OCI-LY1 (cell line): ENCODE data around the gene RAB2B.

Experiments used
- H2AFZ ChIP-seq: fragments of 200-600 bp; sonication (generic), shearing (Covaris generic); 2 replicates; pipeline ENCODE4 v1.6.0; 2014; ENCODE audit warnings: antibody characterized with exemption, mild to moderate bottlenecking, low read length
- H3F3A ChIP-seq: fragments of 200-600 bp; sonication (generic), shearing (Covaris generic); 2 replicates; pipeline ENCODE4 v1.6.0; 2014; ENCODE audit warnings: mild to moderate bottlenecking, antibody characterized with exemption, low read length, moderate library complexity; ENCODE audit not compliant: insufficient read depth
- H3K27ac ChIP-seq: fragments of 200-600 bp; sonication (generic); 2 replicates; pipeline ENCODE4 v1.5.1; 2014; ENCODE audit warnings: low read length, mixed run types, mild to moderate bottlenecking, low read depth; ENCODE audit not compliant: poor library complexity, severe bottlenecking
- H3K27me3 ChIP-seq: fragments of 200-600 bp; sonication (generic); 2 replicates; pipeline ENCODE4 v1.6.0; 2014; ENCODE audit warnings: antibody characterized with exemption, mild to moderate bottlenecking, low read length, moderate library complexity; ENCODE audit not compliant: insufficient read depth
- H3K36me3 ChIP-seq: fragments of 200-600 bp; sonication (generic); 2 replicates; pipeline ENCODE4 v1.6.1; 2014; ENCODE audit warnings: mild to moderate bottlenecking, antibody characterized with exemption, low read length, moderate library complexity, mixed read lengths; ENCODE audit not compliant: insufficient read depth
- H3K4me1 ChIP-seq: fragments of 200-600 bp; sonication (generic); 2 replicates; pipeline ENCODE4 v1.5.1; 2014; ENCODE audit warnings: mild to moderate bottlenecking, low read length, moderate library complexity; ENCODE audit not compliant: insufficient read depth, severe bottlenecking
- H3K4me2 ChIP-seq: fragments of 200-600 bp; sonication (generic), shearing (Covaris generic); 2 replicates; pipeline ENCODE4 v1.6.1; 2014; ENCODE audit warnings: low read length
- H3K4me3 ChIP-seq: fragments of 200-600 bp; sonication (generic); 2 replicates; pipeline ENCODE4 v1.5.1; 2014; ENCODE audit warnings: low read length, low read depth, mild to moderate bottlenecking, mixed read lengths; ENCODE audit not compliant: poor library complexity, severe bottlenecking
- H3K79me2 ChIP-seq: fragments of 200-600 bp; shearing (Covaris generic); 2 replicates; pipeline ENCODE4 v1.6.1; 2016; ENCODE audit warnings: mixed run types, low read length, mixed read lengths; ENCODE audit not compliant: insufficient read depth
- H3K9ac ChIP-seq: fragments of 200-600 bp; sonication (generic), shearing (Covaris generic); 2 replicates; pipeline ENCODE4 v1.6.1; 2014; ENCODE audit warnings: mild to moderate bottlenecking, low read length, mixed read lengths
- H3K9me2 ChIP-seq: fragments of 200-600 bp; sonication (generic), shearing (Covaris generic); 2 replicates; pipeline ENCODE4 v1.6.1; 2014; ENCODE audit warnings: low read depth, mild to moderate bottlenecking, low read length, mixed read lengths
- H3K9me3 ChIP-seq: fragments of 200-600 bp; shearing (Covaris generic); 2 replicates; pipeline ENCODE4 v1.6.1; 2014; ENCODE audit warnings: low read length, mixed read lengths
- H4K20me1 ChIP-seq: fragments of 200-600 bp; sonication (generic), shearing (Covaris generic); 2 replicates; pipeline ENCODE4 v1.6.0; 2016; ENCODE audit warnings: mild to moderate bottlenecking, low read length; ENCODE audit not compliant: insufficient read depth
- CTCF ChIP-seq: fragments of 200-600 bp; sonication (generic), shearing (Covaris generic); IDR thresholded peaks from 2 replicates; pipeline ENCODE4 v1.5.1; 2017; ENCODE audit warnings: mild to moderate bottlenecking, antibody characterized with exemption, low read length, moderate library complexity, mixed read lengths
- EZH2 ChIP-seq: fragments of 200-600 bp; sonication (generic), shearing (Covaris generic); IDR thresholded peaks from 2 replicates; pipeline ENCODE4 v1.8.0; 2017; ENCODE audit warnings: borderline replicate concordance, mixed run types, mild to moderate bottlenecking, antibody characterized with exemption, low read length, moderate library complexity, mixed read lengths

RAB2B gene

GRCh38 chr14:21524575-21525490 is 48.1 kb upstream of the RAB2B start:
- Histone ChIP-seq H4K20me1 (no peaks in the 10 kb centered on the region), H3K9me2 (no peaks in the 10 kb centered on the region), H3K36me3 (no peaks in the 10 kb centered on the region), H3K27me3 (no peaks in the 10 kb centered on the region; the same call in 1 of the 2 replicates), H3K4me2 (peak overlapping the region; percentile 53; the same call in 1 of the 2 replicates), H3K4me3 (no peak overlapping the region), H3K27ac (no peak overlapping the region), H3K4me1 (peaks cover 17% of the 10 kb centered on the region), H3K79me2 (no peaks in the 10 kb centered on the region), H3K9me3 (no peaks in the 10 kb centered on the region), H3K9ac (no peak overlapping the region), H3F3A (no peaks in the 10 kb centered on the region), H2AFZ (no peak overlapping the region)
- no peak for TF ChIP-seq CTCF
- TF ChIP-seq EZH2 = no peak

GRCh38 chr14:21523203-21523602 is 46.4 kb upstream of the RAB2B start:
- no peak for TF ChIP-seq CTCF
- no peak for TF ChIP-seq EZH2
- H2AFZ ChIP-seq = no peak overlapping the region
- no peak overlapping the region for H3K4me2 ChIP-seq
- no peak overlapping the region for H3K9ac ChIP-seq
- no peaks in the 10 kb centered on the region for H3F3A ChIP-seq
- no peaks in the 10 kb centered on the region for H3K9me3 ChIP-seq
- H3K36me3 ChIP-seq = no peaks in the 10 kb centered on the region
- H4K20me1 ChIP-seq = no peaks in the 10 kb centered on the region
- no peaks in the 10 kb centered on the region for H3K79me2 ChIP-seq
- H3K9me2 ChIP-seq = no peaks in the 10 kb centered on the region
- H3K4me1 ChIP-seq = peaks cover 17% of the 10 kb centered on the region
- H3K4me3 ChIP-seq = no peak overlapping the region
- no peaks in the 10 kb centered on the region; the same call in 1 of the 2 replicates for H3K27me3 ChIP-seq
- no peak overlapping the region for H3K27ac ChIP-seq

GRCh38 chr14:21521501-21521900 is 44.7 kb upstream of the RAB2B start:
- Histone ChIP-seq H3K4me1 (peaks cover 7% of the 10 kb centered on the region), H3K27me3 (no peaks in the 10 kb centered on the region; the same call in 1 of the 2 replicates), H3K27ac (no peak overlapping the region), H3K79me2 (no peaks in the 10 kb centered on the region), H3F3A (no peaks in the 10 kb centered on the region), H3K4me2 (no peak overlapping the region), H4K20me1 (no peaks in the 10 kb centered on the region), H2AFZ (no peak overlapping the region), H3K4me3 (no peak overlapping the region), H3K9me2 (no peaks in the 10 kb centered on the region), H3K36me3 (no peaks in the 10 kb centered on the region), H3K9me3 (no peaks in the 10 kb centered on the region), H3K9ac (no peak overlapping the region)
- TF ChIP-seq CTCF (no peak), EZH2 (no peak)
